ENCODE results near the gene NCOA1.
"Not testable (repeated sequence)": the region's sequence is repeated elsewhere in the genome, so short reads cannot be mapped to it uniquely, and the experiment has no call there.

NCOA1 gene

DNA sequence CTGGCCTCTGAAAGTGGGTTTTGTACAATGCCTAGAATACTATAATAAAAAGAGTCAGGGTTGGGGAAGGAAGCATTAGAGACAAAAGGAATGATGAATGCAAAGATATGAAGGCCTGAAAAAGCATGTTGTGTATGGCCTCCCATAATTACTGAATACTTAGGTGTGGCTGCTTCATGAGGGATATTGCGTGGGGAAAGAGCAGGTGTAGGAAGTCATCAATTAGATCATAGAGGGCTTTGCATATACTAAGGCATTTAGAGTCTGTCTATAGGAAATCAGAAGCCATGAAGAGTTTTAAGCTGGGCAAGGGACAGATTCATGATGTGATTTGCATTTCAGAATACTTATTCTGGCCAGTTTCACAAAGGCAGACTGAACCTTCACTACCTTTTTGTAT lies 48.2 kb downstream of the NCOA1 start:
- DNase-seq (ENCODE audit: low spot score) = no peak

DNA sequence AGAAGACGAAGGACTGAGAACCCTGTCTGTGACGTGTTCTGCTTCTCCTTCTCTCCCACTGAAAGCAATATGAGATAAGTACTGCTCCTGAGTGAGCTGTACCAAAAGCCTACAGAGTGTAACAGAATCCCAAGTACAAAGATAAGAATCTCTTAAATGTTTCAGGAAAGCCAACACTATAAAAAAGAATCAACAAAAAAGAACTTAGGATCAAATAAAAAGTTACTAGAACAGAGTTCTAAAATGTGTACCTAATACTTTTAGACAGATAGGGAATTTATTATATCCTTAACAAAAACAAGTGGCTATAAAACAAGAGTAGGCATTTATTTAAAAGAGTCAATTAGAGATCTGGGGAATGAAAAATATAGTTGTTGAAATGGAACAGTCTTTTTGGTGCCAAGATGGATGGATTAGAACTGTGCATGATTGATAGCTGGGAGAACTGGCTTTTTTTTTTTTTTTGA lies 49.0 kb downstream of the NCOA1 start:
- DNase-seq (ENCODE audit: low spot score) = no peak

DNA sequence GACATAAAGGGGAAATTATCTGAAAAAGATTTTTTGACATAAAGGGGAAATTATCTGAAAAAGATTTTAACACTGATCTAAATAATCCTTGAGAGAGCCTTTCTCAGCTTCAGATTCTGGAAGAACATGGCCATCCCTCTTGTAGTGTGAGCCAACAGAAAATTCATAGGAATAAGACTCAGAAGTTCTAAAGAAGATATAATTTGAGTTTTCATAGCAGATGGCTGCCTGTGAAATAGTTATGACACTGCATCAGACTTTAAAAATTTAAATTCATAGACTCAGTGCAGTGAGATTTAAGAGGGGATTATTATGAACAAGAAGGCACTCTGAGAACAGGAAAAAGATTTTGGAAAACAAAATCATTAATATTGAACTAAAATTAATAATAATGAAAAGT lies 50.6 kb downstream of the NCOA1 start:
- DNase-seq (ENCODE audit: low spot score) = no peak

DNA sequence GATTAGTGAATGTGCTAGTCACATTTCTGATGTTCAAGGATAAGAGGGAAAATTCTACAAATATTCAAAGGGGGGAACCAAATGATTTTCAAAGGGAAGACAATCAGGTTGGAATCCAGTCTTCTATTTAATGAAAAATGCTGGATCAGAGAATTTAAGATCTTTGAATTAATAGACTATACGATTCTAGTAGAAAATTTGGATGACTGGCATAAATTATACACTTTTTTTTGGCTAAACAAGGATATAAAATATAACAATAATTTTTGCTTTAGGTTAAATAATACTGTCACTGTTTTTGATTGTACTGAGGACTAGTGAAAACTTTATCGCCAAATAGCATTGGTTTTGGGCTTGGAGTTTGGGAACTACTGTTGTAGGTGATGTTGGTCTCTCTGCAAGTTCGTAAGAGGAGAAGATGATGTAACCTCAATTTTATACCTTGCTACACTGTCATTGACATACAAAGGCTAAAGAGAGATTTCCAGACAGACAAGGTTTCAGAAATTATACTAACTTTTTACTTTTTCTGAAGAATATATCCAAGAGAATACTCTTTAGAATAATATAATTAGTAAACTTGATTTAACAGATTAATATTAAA lies 51.3 kb downstream of the NCOA1 start:
- no peak for DNase-seq (ENCODE audit: low spot score)

DNA sequence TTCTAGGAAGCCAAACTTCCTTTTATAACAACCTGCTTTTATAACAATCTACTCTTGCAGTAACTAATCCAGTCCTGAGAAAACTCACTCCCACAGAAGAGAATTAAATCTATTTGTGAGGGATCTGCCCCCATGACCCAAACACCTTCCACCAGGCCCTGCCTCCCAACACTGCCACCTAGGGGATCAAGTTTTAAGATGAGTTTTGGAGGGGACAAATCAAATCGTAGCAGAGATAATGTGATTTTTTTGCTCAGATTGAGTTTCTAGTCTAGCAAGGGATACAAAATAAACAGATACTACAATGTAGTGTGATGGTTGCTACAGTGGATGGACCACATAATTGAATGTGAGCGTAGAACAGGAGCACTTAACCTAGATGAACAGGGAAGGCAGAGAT lies 52.2 kb downstream of the NCOA1 start:
- DNase-seq (ENCODE audit: low spot score) = no peak

DNA sequence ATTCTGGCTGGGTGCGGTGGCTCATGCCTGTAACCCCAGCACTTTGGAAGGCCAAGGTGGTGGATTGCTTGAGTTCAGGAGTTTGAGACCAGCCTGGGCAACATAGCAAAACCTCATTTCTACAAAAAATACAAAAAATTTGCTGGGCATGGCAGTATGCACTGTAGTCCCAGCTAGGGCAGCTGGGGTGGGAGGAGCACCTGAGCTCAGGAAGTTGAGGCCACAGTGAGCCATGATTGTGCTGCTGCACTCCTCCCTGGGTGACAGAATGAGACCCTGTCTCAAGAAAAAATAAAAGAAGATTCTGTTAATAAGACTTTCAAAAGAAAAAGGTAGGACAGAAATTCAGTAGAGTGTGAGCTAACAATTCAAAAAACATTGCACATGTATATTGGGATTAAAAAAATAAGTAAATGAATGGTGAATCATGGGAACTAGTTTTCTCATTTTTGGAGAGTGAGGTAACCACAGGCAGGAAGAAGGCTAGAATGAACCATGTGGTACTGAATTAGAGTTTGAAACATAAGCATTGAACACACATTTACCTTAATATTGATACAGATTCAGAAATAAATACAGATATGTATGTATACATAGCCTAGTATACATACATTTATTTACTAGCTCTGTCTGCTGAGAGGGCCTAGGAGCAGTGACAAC lies 53.5 kb downstream of the NCOA1 start:
- no peak for DNase-seq (ENCODE audit: low spot score)

DNA sequence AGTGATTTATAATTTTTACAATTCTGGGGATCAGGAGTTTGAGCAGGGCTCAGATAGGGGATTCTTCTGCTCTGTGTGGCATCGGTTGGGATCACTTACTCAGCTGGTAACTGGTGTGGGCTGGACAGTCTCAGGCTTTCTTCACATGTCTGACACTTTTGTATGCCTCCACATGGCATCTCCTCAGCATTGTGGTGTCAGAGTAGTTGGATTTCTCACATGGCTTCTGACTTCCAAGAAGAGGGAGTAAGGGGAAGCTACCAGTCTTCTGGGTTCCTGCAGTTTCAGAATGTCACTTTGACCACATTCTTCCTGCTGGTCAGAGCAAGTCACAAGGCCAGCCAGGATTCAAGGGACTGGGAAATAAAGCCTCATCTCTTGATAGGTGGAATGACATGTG lies 55.6 kb downstream of the NCOA1 start:
- DNase-seq (ENCODE audit: low spot score) = no peak

DNA sequence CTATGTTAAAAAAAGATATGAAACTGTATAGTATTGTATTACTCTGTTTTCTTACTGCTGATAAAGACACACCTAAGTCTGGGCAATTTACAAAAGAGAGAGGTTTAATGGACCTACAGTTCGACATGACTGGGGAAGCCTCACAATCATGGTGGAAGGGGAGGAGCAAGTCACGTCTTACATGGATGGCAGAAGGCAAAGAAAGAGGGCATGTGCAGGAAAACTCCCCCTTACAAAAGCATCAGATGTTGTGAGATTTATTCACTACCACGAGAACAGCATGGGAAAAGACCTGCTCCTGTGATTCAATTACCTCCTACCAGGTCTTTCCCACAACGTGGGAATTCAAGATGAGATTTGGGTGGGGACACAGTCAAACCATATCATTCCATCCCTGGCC lies 57.0 kb downstream of the NCOA1 start:
- DNase-seq (ENCODE audit: low spot score) = no peak

DNA sequence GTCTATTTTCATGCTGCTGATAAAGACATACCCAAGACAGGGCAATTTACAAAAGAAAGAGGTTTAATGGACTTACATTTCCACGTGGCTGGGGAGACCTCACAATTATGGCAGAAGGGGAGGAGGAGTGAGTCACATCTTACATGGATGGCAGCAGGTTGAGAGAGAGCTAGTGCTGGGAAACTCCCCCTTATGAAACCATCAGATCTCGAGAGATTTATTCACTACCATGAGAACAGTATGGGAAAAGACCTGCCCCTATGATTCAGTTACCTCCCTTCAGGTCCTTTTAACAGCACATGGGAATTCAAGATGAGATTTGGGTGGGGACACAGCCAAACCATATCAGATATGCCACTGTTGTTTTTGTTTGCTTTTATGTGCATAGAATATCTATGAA lies 59.2 kb downstream of the NCOA1 start:
- not testable (repeated sequence) for DNase-seq (ENCODE audit: low spot score)

DNA sequence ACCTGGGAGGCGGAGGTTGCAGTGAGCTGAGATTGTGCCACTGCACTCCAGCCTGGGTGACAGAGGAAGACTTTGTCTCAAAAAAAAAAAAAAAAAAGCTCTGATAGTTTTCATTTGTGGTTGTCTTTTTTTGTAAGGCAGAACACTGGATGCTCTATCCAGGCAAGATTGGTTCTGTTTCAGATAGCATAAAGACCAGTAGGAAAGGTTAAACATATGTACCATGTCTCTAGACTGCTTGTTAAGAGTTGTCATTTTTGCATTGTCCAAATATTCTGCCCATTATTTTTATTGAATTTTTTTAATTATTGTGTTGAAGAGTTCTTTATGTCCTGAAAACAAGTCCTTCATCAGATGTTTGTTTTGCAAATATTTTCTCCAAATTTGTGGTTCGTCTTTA lies 60.0 kb downstream of the NCOA1 start:
- no peak for DNase-seq (ENCODE audit: low spot score)

DNA sequence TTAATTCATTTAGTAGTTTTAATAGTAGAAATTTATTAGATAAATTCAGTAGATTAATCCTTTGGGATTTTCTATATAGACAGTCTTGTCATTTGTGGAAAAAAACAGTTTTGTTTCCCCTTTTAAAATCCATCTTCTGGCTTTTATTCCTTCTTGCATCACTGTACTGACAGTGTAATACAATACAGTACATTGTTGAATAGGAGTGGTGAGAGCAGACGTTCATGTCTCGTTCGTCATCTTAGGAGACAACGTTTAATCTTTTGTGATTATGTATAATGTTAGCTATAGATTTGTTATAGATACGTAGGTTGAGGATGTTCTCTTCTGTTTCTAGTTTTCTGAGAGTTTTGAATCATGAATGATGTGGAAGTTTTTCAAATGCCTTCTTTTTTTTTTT lies 61.8 kb downstream of the NCOA1 start:
- no peak for DNase-seq (ENCODE audit: low spot score)

DNA sequence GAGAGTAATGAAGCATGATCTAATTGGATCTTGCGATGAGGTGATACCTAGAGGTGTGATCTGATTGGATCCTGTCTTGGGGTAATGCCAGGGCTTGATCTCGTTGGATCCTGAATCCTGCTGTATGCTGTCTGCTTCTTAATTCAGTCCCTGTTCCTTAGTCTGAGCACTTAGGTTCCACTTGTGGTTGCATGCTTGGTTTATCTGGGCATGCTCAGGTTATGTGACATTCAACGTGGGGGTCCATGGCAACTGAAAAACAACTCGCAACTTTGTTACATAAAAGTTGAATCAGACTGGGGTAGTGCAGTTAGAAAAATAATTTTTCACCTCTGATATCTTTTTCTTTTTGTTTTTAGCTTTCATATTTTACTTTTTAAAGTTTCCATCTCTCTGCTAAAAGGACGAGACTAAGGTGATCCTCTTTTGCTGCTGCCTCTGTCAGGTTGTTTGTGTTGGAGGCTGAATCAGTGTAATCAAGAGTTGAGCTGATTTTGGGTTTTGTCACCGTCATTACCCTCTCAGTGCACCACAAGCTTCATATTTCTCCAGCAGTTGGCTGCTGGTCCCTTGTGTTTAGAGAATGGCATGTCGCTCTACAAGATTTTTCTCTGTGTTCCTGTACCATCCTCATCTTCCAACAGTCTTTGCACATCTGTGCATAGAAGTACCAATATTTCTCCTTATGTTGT lies 67.9 kb downstream of the NCOA1 start:
- no peak for DNase-seq (ENCODE audit: low spot score)

DNA sequence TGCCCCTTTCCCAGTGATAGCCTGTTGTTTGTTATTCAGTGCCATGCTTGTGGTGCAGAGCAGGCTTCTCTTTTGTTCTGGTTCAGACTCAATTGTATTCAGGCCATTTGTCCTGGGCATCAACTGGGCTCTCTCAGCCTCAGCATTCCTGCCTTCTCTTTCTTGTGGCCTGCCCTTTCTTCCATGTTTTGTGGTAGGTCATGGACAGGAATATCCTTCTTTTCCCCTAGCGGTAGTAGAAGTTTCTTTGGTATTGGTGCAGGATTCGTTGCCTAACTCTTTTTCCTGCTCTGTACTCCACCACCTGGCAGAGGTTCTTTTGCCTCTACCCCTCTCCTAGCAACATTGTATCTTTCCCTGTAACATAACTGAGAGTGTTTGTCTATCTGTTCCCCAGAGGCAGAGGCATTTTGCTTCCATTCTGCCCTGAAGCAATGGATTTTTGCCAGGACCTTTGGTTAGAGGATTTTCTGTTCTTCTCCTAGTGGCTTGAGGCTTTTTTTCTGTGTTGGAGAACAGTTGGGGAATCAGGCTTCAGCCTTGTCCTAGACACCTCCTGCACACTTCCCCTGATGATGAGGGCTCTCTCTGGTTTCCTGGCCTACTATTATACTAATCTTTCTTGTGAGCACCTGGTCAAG lies 68.5 kb downstream of the NCOA1 start:
- no peak for DNase-seq (ENCODE audit: low spot score)

DNA sequence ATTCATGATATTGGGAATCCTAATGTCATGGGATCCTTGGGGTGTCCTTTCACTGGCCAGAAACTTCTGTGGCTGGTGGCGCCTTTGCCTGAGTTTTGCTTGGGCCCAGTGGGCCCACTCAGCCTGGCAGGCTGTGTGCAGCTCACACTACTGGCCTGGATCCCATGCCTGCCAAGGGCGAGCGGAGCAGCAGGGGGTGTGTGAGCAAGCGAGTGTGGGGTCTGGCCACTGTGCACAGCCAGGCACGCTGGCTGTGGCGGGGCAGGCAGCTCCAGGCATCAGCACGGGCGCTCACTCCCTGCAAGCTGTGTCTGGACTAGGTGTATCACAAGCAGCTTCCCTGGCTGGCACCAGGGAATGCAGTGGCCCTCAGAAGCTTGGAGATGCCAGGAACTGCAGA lies 74.5 kb downstream of the NCOA1 start:
- no peak for DNase-seq (ENCODE audit: low spot score)

DNA sequence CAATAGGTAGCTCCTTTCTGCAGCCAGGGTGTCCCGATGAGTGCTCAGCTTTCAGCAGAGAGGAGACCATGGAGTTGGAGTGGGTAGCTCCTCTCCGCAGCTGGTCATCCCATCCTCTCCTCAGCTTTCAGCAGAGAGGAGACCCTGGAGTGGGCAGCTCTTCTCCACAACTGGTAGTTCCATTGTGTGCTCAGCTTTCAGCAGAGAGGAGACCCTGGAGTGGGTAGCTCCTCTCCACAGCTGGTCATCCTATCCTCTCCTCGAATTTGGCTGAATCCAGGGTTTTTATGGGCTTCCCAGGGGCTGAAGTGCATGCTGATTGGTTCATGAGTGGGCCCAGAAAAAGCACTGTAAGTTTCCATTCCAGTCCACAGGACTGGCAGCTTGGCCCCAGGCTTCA lies 75.2 kb downstream of the NCOA1 start:
- DNase-seq (ENCODE audit: low spot score) = no peak

DNA sequence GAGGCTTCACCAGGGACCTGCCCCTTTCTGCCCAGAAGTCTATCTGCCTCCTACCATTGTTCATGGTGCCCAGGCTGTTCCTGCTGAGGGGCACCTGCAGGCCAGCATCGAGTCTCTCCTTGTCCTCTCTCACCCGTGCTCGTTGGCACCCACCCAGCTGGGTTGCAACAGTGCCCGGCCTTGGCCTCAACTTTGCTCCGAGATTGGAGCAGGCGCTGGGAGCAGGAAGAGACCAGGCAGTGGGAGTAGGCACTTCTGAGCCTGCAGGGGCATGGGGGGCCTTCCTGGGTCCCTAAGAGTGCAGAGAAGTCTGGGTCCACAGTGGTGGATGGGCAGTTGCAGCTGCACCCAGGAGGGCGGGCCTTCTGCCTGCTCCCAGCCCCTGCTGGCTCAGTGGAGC lies 75.6 kb downstream of the NCOA1 start:
- no peak for DNase-seq (ENCODE audit: low spot score)

DNA sequence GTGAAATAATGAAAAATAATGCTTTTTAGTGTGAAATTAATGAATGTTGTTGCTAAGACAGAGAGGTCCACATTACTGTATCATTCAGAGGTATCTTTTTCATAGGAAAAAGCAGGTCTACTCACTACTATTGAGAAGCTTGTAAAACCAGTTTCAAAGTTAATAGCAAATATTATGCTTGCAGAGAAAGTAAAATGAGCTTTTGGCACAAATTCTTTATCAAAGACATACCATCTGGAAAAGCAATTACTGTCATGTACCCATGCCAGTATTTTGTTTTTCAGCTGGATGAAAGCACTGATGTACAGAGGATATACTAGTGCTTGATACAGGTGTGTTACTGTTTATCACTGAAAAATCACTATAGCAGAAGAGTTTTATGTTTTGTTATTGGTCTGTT lies 77.5 kb downstream of the NCOA1 start:
- DNase-seq (ENCODE audit: low spot score) = no peak

DNA sequence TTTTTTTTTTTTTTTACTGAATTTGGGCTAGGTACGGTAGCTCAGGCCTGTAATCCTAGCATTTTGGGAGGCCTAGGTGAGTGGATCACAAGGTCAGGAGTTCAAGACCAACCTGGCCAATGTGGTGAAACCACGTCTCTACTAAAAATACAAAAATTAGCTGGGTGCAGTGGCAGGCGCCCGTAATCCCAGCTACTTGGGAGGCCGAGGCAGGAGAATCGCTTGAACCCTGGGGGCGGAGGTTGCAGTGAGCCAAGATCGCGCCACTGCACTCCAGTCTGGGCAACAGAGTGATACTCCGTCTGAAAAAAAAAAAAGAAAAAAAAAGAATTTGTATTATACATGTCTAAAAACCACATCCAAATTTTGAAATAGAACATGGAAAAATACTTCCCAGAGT lies 78.5 kb downstream of the NCOA1 start:
- DNase-seq (ENCODE audit: low spot score) = not testable (repeated sequence)

DNA sequence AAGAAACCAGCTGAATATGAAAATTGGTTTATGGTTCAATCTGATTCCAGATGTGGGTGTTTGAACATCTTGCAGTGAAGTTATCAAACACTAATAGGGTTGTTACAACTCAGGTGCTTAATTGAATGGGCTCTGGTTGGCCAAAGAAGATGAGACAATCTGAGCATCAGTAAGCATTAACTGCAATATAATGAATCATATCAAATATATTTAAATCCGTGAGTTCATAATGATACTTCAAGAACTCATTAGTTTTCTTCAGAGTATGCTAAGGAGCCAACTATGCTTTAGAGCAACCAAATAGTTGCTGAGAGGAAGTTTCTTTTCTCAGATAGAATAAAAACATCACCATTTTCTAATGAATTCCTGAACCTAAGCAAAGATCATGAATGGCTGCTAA lies 79.2 kb downstream of the NCOA1 start:
- DNase-seq (ENCODE audit: low spot score) = no peak

DNA sequence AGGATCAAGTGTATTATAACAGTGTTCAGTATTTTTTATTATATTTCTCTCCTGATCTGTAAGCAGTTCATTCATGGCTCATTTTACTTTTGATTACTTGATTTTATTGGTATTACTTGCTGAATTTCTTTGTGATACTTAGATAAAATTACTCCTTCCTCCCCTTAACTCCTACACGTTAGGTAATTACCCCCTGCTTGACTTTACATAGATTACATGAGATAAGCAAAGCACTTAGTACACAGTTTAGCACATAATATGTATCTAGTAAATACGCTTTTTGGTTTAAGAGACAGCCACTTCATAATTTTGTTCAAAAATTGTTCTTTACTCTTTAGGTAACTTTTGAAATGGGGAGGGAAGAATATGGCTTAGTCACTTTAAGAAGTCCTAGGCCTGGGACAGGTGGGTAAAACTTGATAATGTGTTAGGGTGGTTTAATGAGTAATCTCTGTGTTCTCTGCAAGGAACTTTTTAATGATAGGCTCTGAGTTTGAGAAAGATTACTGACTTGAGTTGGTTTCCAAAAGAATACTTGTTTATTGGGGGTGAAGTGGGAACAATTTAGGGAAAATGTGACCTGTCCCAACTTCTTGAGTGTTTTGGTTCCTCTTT lies 80.9 kb downstream of the NCOA1 start:
- no peak for DNase-seq (ENCODE audit: low spot score)

DNA sequence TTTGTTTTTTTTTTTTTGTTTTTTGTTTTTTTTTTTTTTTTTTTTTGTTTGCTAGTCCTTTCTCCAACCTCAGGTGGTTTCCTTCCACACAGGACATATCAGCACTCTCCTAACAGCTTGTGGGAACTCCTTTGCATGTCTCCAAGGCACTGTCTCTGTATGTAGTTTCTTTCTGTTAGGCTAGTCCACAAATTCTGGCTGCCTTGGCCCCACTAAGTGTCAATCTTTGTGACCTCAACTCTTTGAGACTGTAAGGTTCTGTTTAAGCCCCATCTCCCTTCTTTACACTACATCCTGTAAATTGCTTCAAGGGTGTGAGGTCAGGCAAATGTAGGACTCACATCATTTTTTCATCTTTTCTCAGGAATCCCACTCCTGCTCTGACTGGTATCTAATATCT lies 85.1 kb downstream of the NCOA1 start:
- no peak for DNase-seq (ENCODE audit: low spot score)

DNA sequence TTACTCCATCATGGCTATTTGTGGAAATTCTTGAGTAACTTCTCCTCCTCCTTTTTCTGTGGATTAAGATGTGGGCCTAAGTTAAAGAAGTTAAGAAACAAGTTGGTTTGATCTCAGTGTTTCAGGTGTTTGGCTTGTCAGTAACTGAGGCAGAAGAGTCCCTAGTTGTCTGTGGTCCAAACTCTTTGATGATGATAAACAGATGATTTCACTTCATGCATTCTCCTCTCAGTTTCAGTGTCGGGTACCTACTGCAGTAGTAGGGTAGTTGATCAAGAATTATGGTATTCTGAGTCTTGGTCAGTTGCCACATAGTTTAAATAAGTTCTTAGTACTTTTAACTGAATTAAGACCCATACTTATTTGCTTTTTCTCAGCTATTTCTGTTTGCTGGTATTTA lies 85.6 kb downstream of the NCOA1 start:
- DNase-seq (ENCODE audit: low spot score) = no peak

DNA sequence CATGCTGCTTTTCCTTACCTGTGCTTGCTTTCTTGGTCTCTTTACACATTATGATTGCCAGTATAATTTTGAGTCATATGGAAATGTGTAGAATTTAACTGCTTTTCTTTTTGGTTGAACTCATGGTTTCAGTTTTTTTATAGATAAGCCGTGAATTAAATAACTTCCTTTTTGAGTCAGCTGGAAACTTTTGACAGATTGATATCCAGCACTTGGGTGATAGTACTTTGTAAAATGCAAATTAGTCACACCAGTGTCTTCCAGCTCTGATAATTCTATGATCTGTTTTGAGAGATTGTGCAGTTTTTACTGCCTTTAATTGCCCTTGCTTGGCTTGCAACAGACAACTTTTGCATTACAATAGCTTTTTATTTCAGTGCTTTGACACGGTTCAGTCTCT lies 86.4 kb downstream of the NCOA1 start:
- DNase-seq (ENCODE audit: low spot score) = no peak
